Measurements from ENCODE around the gene AFAP1.

Gene AFAP1

DNA sequence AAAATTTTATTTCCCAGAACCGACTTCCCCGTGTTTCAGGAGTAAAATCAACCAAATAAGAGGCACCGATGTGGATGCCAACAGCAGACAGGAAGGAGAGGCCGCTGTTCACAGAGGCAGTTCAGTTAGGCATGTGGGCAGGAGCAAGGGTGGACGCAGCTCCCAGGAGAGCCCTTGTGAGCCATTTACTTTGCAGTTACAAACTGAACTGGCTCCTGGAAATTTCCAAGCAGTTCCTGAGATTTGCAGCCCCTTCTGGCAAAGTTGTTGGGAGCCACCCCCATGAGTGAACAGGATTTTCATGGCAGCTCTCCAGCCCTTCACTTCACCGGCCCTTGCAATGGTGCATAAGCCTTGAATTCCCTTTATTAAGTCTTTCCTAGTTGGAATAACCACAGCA, 189.1 kb downstream of the AFAP1 start:
- TF ChIP-seq, protein P1, sequence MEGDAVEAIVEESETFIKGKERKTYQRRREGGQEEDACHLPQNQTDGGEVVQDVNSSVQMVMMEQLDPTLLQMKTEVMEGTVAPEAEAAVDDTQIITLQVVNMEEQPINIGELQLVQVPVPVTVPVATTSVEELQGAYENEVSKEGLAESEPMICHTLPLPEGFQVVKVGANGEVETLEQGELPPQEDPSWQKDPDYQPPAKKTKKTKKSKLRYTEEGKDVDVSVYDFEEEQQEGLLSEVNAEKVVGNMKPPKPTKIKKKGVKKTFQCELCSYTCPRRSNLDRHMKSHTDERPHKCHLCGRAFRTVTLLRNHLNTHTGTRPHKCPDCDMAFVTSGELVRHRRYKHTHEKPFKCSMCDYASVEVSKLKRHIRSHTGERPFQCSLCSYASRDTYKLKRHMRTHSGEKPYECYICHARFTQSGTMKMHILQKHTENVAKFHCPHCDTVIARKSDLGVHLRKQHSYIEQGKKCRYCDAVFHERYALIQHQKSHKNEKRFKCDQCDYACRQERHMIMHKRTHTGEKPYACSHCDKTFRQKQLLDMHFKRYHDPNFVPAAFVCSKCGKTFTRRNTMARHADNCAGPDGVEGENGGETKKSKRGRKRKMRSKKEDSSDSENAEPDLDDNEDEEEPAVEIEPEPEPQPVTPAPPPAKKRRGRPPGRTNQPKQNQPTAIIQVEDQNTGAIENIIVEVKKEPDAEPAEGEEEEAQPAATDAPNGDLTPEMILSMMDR (IDR thresholded peaks at IDR 0.05): no peak
- TF ChIP-seq ZFX (IDR thresholded peaks at IDR 0.05; ENCODE audit: borderline replicate concordance): no peak

DNA sequence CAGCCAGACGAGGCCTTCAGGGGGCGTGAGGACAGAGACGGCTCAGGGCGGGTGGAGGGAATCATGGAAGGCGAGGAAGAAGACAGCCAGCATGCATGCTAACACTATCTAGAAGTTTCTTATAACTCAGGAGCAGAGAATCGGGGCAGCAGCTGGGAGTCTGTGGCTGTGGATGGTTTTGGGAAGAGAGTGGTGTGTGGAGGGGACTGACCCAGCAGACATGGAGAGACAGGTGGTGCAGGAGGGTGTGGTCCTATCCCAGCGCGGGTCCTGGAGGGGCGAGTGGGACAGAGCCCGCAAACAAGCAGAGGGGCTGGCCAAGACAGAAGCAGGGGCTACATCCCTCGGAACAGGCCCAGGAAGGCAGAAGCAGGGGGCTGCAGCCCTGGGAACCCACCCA, 192.1 kb downstream of the AFAP1 start:
- H3K27ac ChIP-seq: no peak overlapping the region
- TF ChIP-seq, protein P1 (IDR thresholded peaks at IDR 0.05): no peak
- TF ChIP-seq ZFX (IDR thresholded peaks at IDR 0.05; ENCODE audit: borderline replicate concordance): no peak

More for the DNA sequence above, 189.1 kb downstream of the AFAP1 start:
- H3K27ac ChIP-seq: no peak overlapping the region

- TF ChIP-seq, protein P1 (IDR thresholded peaks at IDR 0.05): no peak
- no peak for TF ChIP-seq ZFX (IDR thresholded peaks at IDR 0.05; ENCODE audit: borderline replicate concordance)
- H3K27ac ChIP-seq: no peak overlapping the region
Measured at GRCh38 chr4:7747062-7747385, 192.6 kb downstream of the AFAP1 start.

DNA sequence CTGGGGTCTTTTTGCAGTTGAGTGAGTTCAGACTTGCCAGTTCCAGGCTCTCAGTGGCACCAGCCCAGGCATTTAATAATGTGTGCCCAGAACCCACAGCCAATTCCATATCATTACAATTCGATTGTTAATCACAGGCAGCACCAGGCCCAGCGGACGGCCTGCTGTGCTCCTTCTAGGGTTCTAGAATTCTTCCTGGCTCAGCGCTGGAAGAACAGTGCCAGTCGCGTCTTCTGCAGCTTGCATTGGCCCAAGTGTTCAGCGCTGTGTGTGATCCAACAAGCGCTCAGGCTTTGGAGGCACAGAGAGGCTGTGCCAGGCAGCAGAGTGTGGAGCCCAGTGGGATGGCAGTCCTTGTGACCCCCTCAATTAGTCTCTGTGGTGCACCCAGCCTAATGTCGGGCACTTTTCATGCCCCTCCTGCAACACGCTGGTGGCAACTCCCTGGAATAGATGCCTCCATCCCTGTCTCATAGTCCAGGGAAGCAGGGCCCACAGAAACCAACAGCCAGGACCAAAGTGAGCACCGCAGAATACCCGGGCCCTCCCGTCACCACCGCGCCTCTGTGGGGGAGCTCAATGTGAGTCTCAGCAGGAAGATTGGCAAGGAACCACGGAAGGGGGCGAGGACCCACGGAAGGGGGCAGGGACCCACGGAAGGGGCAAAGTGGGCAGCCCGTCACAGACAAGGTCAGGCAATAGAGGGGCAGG, 193.2 kb downstream of the AFAP1 start:
- no peak overlapping the region for H3K27ac ChIP-seq
- no peak for TF ChIP-seq ZFX (IDR thresholded peaks at IDR 0.05; ENCODE audit: borderline replicate concordance)
- TF ChIP-seq, protein P1 (IDR thresholded peaks at IDR 0.05): no peak

DNA sequence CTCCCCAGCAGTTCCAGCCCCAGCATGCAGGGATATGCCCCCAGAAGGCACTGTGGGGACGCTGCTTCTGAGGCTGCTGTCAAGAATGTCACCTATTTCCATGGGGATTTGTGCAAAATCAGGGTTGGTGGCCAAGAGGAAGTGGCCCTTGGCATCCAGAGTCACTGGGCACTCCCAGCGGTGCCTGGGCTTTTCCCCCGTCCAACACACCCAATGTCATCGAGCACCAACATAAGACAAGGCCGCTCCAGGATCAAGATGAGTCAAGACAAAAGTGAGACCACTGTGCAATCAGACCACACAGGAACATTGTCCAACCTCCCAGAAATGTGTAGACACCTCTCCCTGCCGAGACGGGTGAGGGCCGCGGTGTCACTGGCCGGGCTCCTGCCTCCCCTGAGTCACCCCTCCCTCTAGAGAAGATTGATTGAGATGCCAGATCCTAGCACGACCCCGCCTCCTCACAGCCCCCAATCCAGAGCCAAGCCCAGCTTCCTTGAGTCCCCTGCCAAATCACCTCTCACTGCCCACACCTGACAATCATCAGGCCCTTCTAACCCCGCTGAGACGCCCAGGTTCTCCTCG, 194.3 kb downstream of the AFAP1 start:
- TF ChIP-seq, protein P1 (IDR thresholded peaks at IDR 0.05): no peak
- TF ChIP-seq ZFX (IDR thresholded peaks at IDR 0.05; ENCODE audit: borderline replicate concordance): no peak
- H3K27ac ChIP-seq: no peak overlapping the region

GRCh38 chr4:7744142-7744804, 195.4 kb downstream of the AFAP1 start:
- H3K27ac ChIP-seq: no peak overlapping the region
- TF ChIP-seq, protein P1 (IDR thresholded peaks at IDR 0.05): no peak
- no peak for TF ChIP-seq ZFX (IDR thresholded peaks at IDR 0.05; ENCODE audit: borderline replicate concordance)

DNA sequence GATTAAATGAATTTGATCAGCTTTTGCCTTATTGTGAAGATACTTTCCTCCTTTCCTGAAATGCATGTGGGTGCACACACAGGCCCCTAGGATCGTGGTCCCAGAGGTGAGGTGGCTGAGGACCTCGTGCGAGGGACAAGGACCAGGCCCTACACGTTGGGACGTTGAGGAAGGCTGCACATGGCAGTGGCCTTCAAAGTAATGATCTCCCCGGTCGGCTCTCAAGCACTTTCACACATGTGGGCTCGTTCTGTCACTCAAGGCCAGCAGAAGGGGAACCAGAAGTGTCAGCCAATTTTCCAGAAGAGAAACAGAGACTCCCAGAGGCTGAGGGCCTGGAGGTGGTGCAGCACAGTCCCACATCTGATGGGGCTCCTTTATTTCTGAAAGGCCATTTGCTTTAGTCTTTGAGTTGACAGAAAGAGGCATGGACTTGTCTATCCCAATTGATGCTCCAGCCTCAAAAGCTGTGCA, 196.8 kb downstream of the AFAP1 start:
- no peak overlapping the region for H3K27ac ChIP-seq
- no peak for TF ChIP-seq ZFX (IDR thresholded peaks at IDR 0.05; ENCODE audit: borderline replicate concordance)
- TF ChIP-seq, protein P1 (IDR thresholded peaks at IDR 0.05): no peak
